ENCODE results near the gene PRCP.

The PRCP gene

DNA sequence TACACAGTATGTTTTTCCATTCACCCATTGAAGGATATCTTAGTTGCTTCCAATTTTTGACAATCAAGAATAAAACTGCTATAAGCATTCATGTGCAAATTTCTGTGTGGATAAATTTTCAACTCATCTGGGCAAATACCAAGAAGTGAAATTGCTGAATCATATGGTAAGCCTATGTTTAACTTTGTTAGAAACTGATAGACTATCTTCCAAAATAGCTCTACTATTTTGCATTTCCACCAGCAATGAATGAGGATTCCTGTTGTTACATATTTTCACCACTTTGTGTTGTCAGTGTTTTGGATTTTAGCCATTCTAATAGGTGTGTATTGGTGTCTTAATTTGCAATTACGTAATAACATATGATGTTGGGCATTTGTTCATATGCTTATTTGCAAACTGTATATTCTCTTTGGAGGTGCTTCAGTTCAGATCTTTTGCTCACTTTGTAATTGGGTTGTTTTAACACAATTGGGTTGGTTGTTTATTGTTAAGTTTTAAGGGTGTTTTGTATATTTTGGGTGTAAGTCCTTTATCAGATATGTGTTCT, 117.3 kb downstream of the PRCP start:
- no peak for DNase-seq (ENCODE audit: low read depth)

DNA sequence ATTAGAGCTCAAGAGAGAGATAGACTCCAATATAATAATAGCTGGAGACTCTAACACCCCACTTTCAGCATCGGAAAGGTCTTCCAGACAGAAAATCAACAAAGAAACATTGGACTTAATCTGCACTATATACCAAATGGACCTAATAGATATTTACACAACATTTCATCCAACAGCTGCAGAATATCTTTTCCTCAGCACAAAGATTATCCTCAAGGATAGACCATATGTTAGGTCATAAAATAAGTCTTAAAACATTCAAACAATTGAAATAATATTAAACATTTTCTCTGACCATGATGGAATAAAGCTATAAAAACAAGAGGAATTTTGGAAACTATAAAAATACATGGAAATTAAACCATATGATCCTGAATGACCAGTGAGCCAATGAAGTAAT, 121.5 kb downstream of the PRCP start:
- no peak for DNase-seq (ENCODE audit: low read depth)

DNA sequence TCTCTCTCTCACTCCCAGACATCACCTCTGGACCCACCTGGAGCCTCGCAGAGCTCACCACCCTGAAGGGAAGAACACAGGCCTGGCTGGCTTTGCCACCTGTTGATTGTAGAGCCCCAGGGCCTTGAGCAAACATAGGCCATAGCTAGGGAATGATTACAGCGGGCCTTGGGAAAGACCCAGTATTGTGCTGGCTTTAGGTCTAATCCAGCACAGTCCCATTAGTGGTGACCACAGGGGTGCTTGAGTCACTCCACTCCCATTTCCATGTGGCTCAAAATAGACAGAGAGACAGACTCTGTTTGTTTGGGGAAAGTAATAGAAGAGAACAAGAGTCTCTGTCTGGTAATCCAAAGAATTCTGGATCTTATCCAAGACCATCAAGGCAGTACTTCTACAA, 123.9 kb downstream of the PRCP start:
- no peak for DNase-seq (ENCODE audit: low read depth)

DNA sequence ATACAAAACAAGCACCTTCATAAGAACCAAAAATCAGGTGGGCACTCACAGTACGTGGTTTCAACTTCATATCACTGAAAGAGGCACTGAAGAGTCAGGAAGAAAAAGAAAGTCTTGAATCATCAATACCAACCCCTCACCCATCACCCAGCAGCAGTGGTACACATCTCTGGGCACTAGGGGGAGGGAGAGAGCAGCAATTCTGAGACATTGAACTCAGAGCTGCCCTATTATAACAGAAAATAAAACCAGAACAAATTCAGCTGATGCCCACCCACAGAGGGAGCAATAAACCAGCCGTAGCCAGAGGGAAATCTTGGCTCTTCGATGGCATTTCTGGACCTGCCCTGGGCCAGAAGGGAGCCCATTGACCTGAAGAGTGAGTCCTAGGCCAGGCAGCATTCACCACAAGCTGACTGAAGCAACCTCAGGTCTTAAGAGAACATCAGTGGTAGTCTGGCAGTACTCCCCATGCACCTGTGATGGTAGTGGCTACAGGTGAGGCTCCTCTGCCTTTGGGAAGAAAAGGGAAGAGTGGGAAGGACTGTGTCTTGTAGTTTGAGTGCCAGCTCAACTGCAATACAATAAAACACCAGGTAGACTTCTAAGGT, 124.4 kb downstream of the PRCP start:
- DNase-seq (ENCODE audit: low read depth): no peak

DNA sequence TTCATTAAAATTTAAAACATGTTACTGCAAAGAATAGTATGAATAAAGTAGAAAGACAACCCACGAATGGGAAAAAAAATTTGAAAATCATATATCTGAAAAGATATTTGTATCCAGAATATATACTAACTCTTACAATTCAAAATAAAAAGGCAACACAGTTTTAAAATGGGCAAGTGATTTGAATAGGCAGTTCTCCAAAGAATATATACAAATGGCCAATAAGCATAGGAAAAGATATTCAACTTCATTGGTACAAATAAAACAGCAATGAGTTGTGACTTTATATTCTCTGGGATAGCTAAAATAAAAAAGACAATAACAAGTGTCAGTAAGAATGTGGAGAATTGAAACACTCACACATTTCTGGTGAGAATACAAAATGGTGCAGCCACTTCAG, 125.0 kb downstream of the PRCP start:
- DNase-seq (ENCODE audit: low read depth): no peak

All from stimulated activated CD8-positive, alpha-beta memory T cell treated with anti-CD3 and anti-CD28 coated beads, Interleukin-12 subunit alpha, Interleukin-12 subunit beta, amount 100 ng/mL, for 4 hours (primary cell).